ENCODE measurements around the gene NEURL2. TPM values are rescaled to one million over a fixed set of nuclear protein-coding genes. Genes with fewer than 3 reads are reported as not detected.

Gene NEURL2
- total RNA-seq, 1 donor from 2014 or later: 6.9 TPM

DNA sequence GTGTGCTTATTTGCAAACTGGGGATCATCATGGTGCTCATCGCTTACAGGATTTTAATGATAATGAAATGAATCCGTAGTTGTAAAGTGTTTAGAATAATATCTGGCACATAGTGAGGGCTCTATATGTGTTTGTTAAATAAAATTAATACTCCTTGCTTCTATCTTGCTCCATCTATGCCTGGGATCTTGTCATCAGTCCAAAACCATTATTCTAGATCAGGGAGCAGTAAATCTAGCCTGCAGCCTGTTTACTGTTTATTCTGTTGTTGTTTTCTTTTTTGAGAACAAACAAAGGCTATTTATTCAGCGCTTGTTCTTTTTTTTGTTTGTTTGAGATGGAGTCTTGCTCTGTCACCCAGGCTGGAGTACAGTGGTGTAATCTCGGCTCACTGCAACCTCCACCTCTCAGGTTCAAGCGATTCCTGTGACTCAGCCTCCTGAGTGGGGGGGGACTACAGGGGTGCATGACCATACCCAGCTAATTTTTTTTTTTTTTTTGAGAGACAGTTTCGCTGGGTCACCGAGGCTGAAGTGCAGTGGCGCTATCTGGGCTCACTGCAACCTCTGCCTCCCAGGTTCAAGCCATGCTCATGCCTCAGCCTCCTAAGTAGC lies 41.9 kb downstream of the NEURL2 start:
- DNase-seq (ENCODE audit: low read depth): no peak

GRCh38 chr20:45848421-45848820 lies 42.6 kb downstream of the NEURL2 start:
- no peak for TF ChIP-seq CTCF (conservative IDR thresholded peaks at IDR 0.05; ENCODE audit: low read depth, low read length)
- no peak overlapping the region for H3K4me3 ChIP-seq (ENCODE audit: low read depth, low read length)
- DNase-seq (ENCODE audit: low read depth): no peak

More for the DNA sequence above, 41.9 kb downstream of the NEURL2 start:
- no peak overlapping the region for H3K4me3 ChIP-seq (ENCODE audit: low read depth, low read length)
- TF ChIP-seq CTCF (conservative IDR thresholded peaks at IDR 0.05; ENCODE audit: low read depth, low read length): no peak

DNA sequence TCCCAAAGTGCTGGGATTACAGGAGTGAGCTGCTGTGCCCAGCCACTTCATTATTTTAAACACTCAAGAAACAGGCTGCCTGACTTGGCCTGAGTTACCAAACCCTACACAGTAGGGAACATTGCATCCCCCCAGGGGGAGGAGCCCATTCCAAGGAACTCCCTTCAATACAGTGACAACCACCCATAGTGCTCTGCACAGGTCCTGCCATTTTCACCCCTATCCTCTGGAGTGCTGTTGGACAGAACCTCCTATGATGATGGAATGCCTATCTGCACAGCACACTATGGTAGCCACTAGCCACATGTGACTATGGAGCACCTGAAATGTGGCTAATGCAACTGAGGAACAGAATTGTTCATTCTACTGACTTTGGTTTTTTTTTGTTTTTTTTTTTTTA lies 45.6 kb downstream of the NEURL2 start:
- H3K4me3 ChIP-seq (ENCODE audit: low read depth, low read length): no peak overlapping the region
- no peak for TF ChIP-seq CTCF (conservative IDR thresholded peaks at IDR 0.05; ENCODE audit: low read depth, low read length)
- DNase-seq (ENCODE audit: low read depth): no peak

GRCh38 chr20:45843506-45843905 lies 47.5 kb downstream of the NEURL2 start:
- no peak overlapping the region for H3K4me3 ChIP-seq (ENCODE audit: low read depth, low read length)
- DNase-seq (ENCODE audit: low read depth): no peak
- TF ChIP-seq CTCF (conservative IDR thresholded peaks at IDR 0.05; ENCODE audit: low read depth, low read length): no peak

DNA sequence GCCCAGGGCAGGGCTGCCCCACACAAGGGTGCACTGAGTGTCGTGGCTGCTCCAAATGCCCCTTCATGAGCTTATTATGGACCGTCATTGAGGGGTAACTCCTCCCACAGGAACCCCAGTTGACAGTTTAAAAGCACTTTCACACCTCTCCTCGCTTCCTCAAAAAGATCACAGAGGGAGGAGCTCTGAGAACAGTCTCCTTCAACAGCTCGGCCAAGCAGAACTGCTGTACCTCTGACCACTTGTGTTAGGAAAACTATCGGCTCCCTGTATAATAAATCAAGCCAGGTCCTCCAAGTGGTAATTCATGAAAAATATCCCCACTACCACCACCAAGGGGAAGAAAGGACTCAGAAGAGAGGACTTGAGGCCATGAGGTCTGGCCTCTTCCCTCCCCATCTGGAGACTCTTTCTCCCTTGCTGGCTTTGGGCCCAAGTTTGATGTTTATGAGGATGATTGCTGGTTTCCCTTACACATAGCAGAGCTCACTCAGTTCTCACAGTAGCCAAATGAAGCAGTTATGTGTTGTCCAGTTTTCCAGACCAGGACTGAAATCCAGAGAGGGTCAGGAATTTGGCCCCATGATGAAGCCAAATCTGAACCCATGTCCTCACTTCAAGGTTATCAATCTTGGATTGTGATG lies 48.7 kb downstream of the NEURL2 start:
- no peak for DNase-seq (ENCODE audit: low read depth)
- no peak for TF ChIP-seq CTCF (conservative IDR thresholded peaks at IDR 0.05; ENCODE audit: low read depth, low read length)
- H3K4me3 ChIP-seq (ENCODE audit: low read depth, low read length): no peak overlapping the region

DNA sequence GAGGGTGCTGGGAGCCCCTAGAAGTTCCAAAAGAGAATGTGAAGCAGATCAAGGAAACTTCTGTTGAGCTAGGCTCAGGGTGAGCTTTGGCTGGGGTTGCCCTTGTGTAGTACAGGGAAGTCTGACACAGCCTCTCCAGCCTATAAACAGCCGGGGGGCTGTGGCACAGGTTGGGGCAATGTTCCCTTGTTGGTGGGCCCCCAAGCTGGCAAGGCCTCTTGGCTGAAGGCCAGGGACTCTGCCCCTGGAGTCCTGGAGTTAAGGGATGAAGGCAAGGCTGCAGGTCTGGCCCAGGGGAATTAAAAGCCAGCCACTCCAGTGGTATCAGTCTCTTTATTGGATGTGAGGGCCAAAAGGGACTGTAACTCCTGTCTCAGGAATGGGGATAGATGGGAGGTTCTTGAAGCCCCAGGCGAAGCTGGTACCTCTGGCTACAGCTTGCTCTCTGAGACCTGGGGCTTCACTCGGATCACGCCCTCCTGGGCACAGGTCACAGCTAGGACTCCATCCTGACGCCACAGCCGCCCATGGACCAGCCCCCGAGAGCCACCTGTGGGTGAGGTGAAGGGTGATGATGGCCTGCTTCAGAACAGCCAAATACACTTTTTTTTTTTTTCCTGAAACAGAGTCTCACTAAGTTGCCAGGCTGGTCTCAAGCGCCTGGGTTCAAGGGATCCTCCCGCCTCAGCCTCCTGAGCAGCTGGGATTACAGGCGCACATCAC lies 49.4 kb downstream of the NEURL2 start:
- DNase-seq (ENCODE audit: low read depth): no peak
- TF ChIP-seq CTCF (conservative IDR thresholded peaks at IDR 0.05; ENCODE audit: low read depth, low read length): no peak
- H3K4me3 ChIP-seq (ENCODE audit: low read depth, low read length): no peak overlapping the region
